ENCODE data around the gene ASB12. TPM values are rescaled to one million over a fixed set of nuclear protein-coding genes. Genes with fewer than 3 reads are reported as not detected.

ASB12 gene
- total RNA-seq, 1 donor from 2014 or later: not detected

DNA sequence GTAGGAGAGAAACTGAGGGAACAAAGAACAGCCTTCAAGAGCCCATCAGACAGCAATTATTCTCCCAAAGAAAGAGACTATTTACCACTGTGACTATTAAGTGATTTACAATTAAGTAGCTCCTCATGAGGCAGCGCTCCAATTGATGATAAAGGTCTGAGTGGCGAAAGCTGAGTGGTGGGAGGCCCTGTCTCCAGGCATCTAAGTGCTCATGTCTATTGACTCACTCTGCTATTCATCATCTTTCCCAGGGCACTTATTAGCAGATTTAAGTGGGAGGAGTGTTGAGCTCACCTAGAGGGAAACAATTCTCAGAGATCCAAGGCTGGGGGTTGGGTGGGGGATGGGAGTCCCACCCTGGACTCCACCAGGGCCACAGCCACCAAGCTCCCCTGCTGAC, 48.2 kb downstream of the ASB12 start:
- DNase-seq (ENCODE audit: low spot score): no peak
- H3K36me3 Mint-ChIP-seq: no peaks in the 10 kb centered on the region
- TF ChIP-seq EZH2phosphoT487 (IDR thresholded peaks at IDR 0.05) (no peak), EZH2 (IDR thresholded peaks at IDR 0.05) (no peak)
- TF ChIP-seq, protein P1, sequence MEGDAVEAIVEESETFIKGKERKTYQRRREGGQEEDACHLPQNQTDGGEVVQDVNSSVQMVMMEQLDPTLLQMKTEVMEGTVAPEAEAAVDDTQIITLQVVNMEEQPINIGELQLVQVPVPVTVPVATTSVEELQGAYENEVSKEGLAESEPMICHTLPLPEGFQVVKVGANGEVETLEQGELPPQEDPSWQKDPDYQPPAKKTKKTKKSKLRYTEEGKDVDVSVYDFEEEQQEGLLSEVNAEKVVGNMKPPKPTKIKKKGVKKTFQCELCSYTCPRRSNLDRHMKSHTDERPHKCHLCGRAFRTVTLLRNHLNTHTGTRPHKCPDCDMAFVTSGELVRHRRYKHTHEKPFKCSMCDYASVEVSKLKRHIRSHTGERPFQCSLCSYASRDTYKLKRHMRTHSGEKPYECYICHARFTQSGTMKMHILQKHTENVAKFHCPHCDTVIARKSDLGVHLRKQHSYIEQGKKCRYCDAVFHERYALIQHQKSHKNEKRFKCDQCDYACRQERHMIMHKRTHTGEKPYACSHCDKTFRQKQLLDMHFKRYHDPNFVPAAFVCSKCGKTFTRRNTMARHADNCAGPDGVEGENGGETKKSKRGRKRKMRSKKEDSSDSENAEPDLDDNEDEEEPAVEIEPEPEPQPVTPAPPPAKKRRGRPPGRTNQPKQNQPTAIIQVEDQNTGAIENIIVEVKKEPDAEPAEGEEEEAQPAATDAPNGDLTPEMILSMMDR (IDR thresholded peaks at IDR 0.05): no peak

DNA sequence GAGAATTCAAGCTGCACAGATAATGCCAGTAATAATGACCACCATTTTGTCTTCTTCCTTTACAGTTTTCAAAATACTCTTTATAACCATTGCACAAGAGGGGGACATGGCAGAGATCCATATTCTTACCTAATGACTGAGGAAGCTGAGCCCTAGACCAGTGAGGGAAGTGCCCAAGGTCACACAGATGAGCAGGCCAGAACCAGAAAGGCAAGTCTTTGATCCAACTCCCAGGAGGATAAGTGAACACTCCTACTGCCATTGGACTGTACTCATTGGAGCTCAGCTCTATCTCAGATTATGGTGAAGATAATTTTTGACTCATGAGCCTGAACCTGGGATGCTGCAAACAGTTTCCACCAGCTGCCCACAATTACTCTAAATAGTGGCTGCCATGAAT, 53.5 kb downstream of the ASB12 start:
- Histone ChIP-seq H3K9me3 (ENCODE audit: low read depth) (no peaks in the 10 kb centered on the region), H2AFZ (replicated peaks) (no peak overlapping the region), H3K4me3 (no peak overlapping the region), H3K4me1 (no peaks in the 10 kb centered on the region), H3K79me2 (ENCODE audit: low read depth) (no peaks in the 10 kb centered on the region), H4K20me1 (ENCODE audit: low read depth) (no peaks in the 10 kb centered on the region), H3K36me3 (no peaks in the 10 kb centered on the region), H3K9ac (no peak overlapping the region), H3K27ac (no peak overlapping the region), H3F3A (ENCODE audit: low read depth) (no peaks in the 10 kb centered on the region), H3K4me2 (no peak overlapping the region), H3K27me3 (no peaks in the 10 kb centered on the region)
- Mint-ChIP-seq H3K4me3 (no peak overlapping the region), H3K36me3 (peaks cover 2% of the 10 kb centered on the region), H3K27ac (no peak overlapping the region), H3K9me3 (peaks cover 6% of the 10 kb centered on the region), H3K4me1 (no peaks in the 10 kb centered on the region), H3K27me3 (ENCODE audit: insufficient read depth, low read depth) (peaks cover 2% of the 10 kb centered on the region)
- no peak for TF ChIP-seq EZH2 (IDR thresholded peaks at IDR 0.05)
- TF ChIP-seq, protein P1 (IDR thresholded peaks at IDR 0.05): no peak
- TF ChIP-seq EZH2phosphoT487 (IDR thresholded peaks at IDR 0.05): no peak
- no peak for DNase-seq (ENCODE audit: low spot score)

More for the DNA sequence above, 48.2 kb downstream of the ASB12 start:
- no peaks in the 10 kb centered on the region for H3F3A ChIP-seq (ENCODE audit: low read depth)
- H3K4me2 ChIP-seq: no peak overlapping the region
- H3K4me3 Mint-ChIP-seq: no peak overlapping the region
- H4K20me1 ChIP-seq (ENCODE audit: low read depth): no peaks in the 10 kb centered on the region
- no peak overlapping the region for H3K27ac Mint-ChIP-seq
- peaks cover 3% of the 10 kb centered on the region for H3K9me3 Mint-ChIP-seq
- no peaks in the 10 kb centered on the region for H3K4me1 ChIP-seq
- no peaks in the 10 kb centered on the region for H3K79me2 ChIP-seq (ENCODE audit: low read depth)
- no peaks in the 10 kb centered on the region for H3K4me1 Mint-ChIP-seq
- H3K27me3 ChIP-seq: no peaks in the 10 kb centered on the region
- peaks cover 2% of the 10 kb centered on the region for H3K27me3 Mint-ChIP-seq (ENCODE audit: insufficient read depth, low read depth)
- no peak overlapping the region for H3K9ac ChIP-seq
- H3K27ac ChIP-seq: no peak overlapping the region
- no peaks in the 10 kb centered on the region for H3K36me3 ChIP-seq
- no peak overlapping the region for H2AFZ ChIP-seq (replicated peaks)
- H3K4me3 ChIP-seq: no peak overlapping the region
- H3K9me3 ChIP-seq (ENCODE audit: low read depth): no peaks in the 10 kb centered on the region

Small RNAs within 50 kb of the gene (small RNA-seq; reads per million reads assigned to genes)
- not detected for gene RN7SL799P

Other genes with a start within 250 kb of the ASB12 start
- 6.7 and 7.8 TPM in 2 replicates for gene AMER1, start 24.9 kb downstream of the ASB12 start, total RNA-seq (ENCODE audit: low replicate concordance)
- 0.50 and 0.51 TPM in 2 replicates for gene MTMR8, start 164.8 kb upstream of the ASB12 start, total RNA-seq (ENCODE audit: low replicate concordance)

All from neural progenitor cell (in vitro differentiated cells).